HepG2 (cell line): Measurements from ENCODE around the gene OTOP2. TPM values are rescaled to one million over a fixed set of nuclear protein-coding genes. Genes with fewer than 3 reads are reported as not detected.

Experiments used
- AKAP8 ChIP-seq: sonication (generic); formaldehyde crosslinking; IDR thresholded peaks from 2 replicates; pipeline ENCODE4 v1.5.1; 2020; ENCODE audit warnings: mild to moderate bottlenecking, missing genetic modification reagents
- ATF3 ChIP-seq: sonication (generic); formaldehyde crosslinking; IDR thresholded peaks from 2 replicates; pipeline ENCODE4 v1.4.0; 2020; ENCODE audit warnings: missing genetic modification reagents
- CBFB ChIP-seq: sonication (generic); formaldehyde crosslinking; IDR thresholded peaks from 2 replicates; pipeline ENCODE4 v1.4.0; 2020; ENCODE audit warnings: missing genetic modification reagents
- FOXC1 ChIP-seq: sonication (generic); formaldehyde crosslinking; IDR thresholded peaks from 2 replicates; pipeline ENCODE4 v1.8.0; 2022; ENCODE audit warnings: mild to moderate bottlenecking, missing genetic modification reagents, borderline replicate concordance
- HMGA1 ChIP-seq: sonication (generic); formaldehyde crosslinking; conservative IDR thresholded peaks from 2 replicates; pipeline ENCODE4 v1.4.0; 2020; ENCODE audit warnings: missing genetic modification reagents
- HOXA9 ChIP-seq: sonication (generic); formaldehyde crosslinking; IDR thresholded peaks from 2 replicates; pipeline ENCODE4 v1.8.1; 2022; ENCODE audit warnings: missing genetic modification reagents, mild to moderate bottlenecking, moderate library complexity, borderline replicate concordance
- NFE2L1 ChIP-seq: sonication (generic); formaldehyde crosslinking; IDR thresholded peaks from 2 replicates; pipeline ENCODE4 v1.4.0; 2020; ENCODE audit warnings: missing genetic modification reagents, mild to moderate bottlenecking, borderline replicate concordance
- NFKB2 ChIP-seq: sonication (generic); formaldehyde crosslinking; IDR thresholded peaks from 2 replicates; pipeline ENCODE4 v1.4.0; 2020; ENCODE audit warnings: missing genetic modification reagents, borderline replicate concordance
- POLR2G ChIP-seq: fragments of 200-400 bp; formaldehyde crosslinking; IDR thresholded peaks from 2 replicates; pipeline ENCODE4 v1.6.1; 2018; ENCODE audit warnings: mild to moderate bottlenecking, low read depth, low read length, moderate library complexity
- SIX1 ChIP-seq: sonication (generic); formaldehyde crosslinking; IDR thresholded peaks from 2 replicates; pipeline ENCODE4 v1.4.0; 2020; ENCODE audit warnings: missing genetic modification reagents, borderline replicate concordance
- SMAD3 ChIP-seq: sonication (generic); formaldehyde crosslinking; IDR thresholded peaks from 2 replicates; pipeline ENCODE4 v1.4.0; 2020; ENCODE audit warnings: missing genetic modification reagents
- SMARCC2 ChIP-seq: fragments of 450-650 bp; IDR thresholded peaks from 2 replicates; pipeline ENCODE4 v1.6.1; 2017; ENCODE audit warnings: antibody characterized with exemption, mild to moderate bottlenecking
- THAP7 ChIP-seq: sonication (generic); formaldehyde crosslinking; IDR thresholded peaks from 2 replicates; pipeline ENCODE4 v1.8.1; 2023; ENCODE audit warnings: mild to moderate bottlenecking, missing genetic modification reagents
- TOE1 ChIP-seq: sonication (generic); formaldehyde crosslinking; IDR thresholded peaks from 2 replicates; pipeline ENCODE4 v1.4.0; 2020; ENCODE audit warnings: mild to moderate bottlenecking, missing genetic modification reagents
- ZC3H13 ChIP-seq: sonication (generic); formaldehyde crosslinking; IDR thresholded peaks from 2 replicates; pipeline ENCODE4 v1.8.1; 2023; ENCODE audit warnings: mild to moderate bottlenecking, missing genetic modification reagents, moderate library complexity
- ZEB1 ChIP-seq: IDR thresholded peaks from 2 replicates; pipeline ENCODE4 v1.6.1; 2012; ENCODE audit warnings: mild to moderate bottlenecking, low read depth, inconsistent platforms; ENCODE audit not compliant: insufficient replicate concordance
- ZNF18 ChIP-seq: sonication (generic); formaldehyde crosslinking; IDR thresholded peaks from 2 replicates; pipeline ENCODE4 v1.8.0; 2022; ENCODE audit warnings: mild to moderate bottlenecking, missing genetic modification reagents; ENCODE audit not compliant: insufficient replicate concordance
- ZNF260 ChIP-seq: sonication (generic); formaldehyde crosslinking; IDR thresholded peaks from 2 replicates; pipeline ENCODE4 v1.4.0; 2020; ENCODE audit warnings: missing genetic modification reagents, low read depth, mild to moderate bottlenecking, borderline replicate concordance
- ZNF367 ChIP-seq: sonication (generic); formaldehyde crosslinking; IDR thresholded peaks from 2 replicates; pipeline ENCODE4 v1.4.0; 2020; ENCODE audit warnings: missing genetic modification reagents, borderline replicate concordance
- ZNF512B ChIP-seq: sonication (generic); formaldehyde crosslinking; IDR thresholded peaks from 2 replicates; pipeline ENCODE4 v1.5.1; 2020; ENCODE audit warnings: missing genetic modification reagents, mild to moderate bottlenecking, borderline replicate concordance
- ZNF543 ChIP-seq: sonication (generic); formaldehyde crosslinking; IDR thresholded peaks from 2 replicates; pipeline ENCODE4 v1.4.0; 2020; ENCODE audit warnings: mild to moderate bottlenecking, missing genetic modification reagents
- ZNF546 ChIP-seq: sonication (generic); formaldehyde crosslinking; conservative IDR thresholded peaks from 2 replicates; pipeline ENCODE4 v1.8.1; 2023; ENCODE audit warnings: mild to moderate bottlenecking, missing genetic modification reagents
- ZNF580 ChIP-seq: IDR thresholded peaks from 2 replicates; pipeline ENCODE4 v1.6.1; 2016; ENCODE audit warnings: low read depth, borderline replicate concordance
- ZNF619 ChIP-seq: sonication (generic); formaldehyde crosslinking; IDR thresholded peaks from 2 replicates; pipeline ENCODE4 v1.4.0; 2020; ENCODE audit warnings: mild to moderate bottlenecking, missing genetic modification reagents
- ZNF704 ChIP-seq: sonication (generic); formaldehyde crosslinking; IDR thresholded peaks from 2 replicates; pipeline ENCODE4 v1.8.1; 2023; ENCODE audit warnings: mild to moderate bottlenecking, inconsistent platforms, moderate library complexity, missing genetic modification reagents, borderline replicate concordance
- polyA plus RNA-seq, 8 experiments: library from polyadenylated mRNA; depleted of rRNA in 3 of 8; stranded (reverse) in 7 of 8; unstranded in 1 of 8; fragments of >200 nt; fragmentation: Illumina TruSeq in 4 of 8; extraction: Trizol in 4 of 8; gene quantifications; 2 replicates each; pipeline versions ENCODE4 v1.2.1 to v1.2.3, GENCODE V29; 2011 to 2016; ENCODE audit warnings: low read depth in 4 of 8, missing spikeins in 1 of 8, mixed read lengths in 1 of 8; ENCODE audit not compliant: insufficient read depth in 1 of 8
- total RNA-seq, 5 experiments: library from RNA; depleted of rRNA; stranded (reverse); fragments of >200 nt; fragmentation: Illumina TruSeq; extraction: Trizol; gene quantifications; 2 replicates each; pipeline ENCODE4 v1.2.3, GENCODE V29; 2016; ENCODE audit warnings: low read depth in 1 of 5

OTOP2 gene
- total and polyA plus RNA-seq, 2 of the 13 experiments (the other 11 are each of a cell fraction or from before 2014, with no cell fraction given) = not detected

GRCh38 chr17:74971842-74972106, 47.7 kb downstream of the OTOP2 start (continued):
- no peak for TF ChIP-seq POLR2G
- TF ChIP-seq HMGA1 (CRISPR knock-in tag) = no peak
- no peak for TF ChIP-seq ZNF260
- TF ChIP-seq ZNF580 (CRISPR knock-in tag) = no peak
- TF ChIP-seq NFE2L1 (CRISPR knock-in tag) = no peak
- TF ChIP-seq AKAP8 (CRISPR knock-in tag) = peak; percentile 82; the same call in 1 of the 2 replicates
- TF ChIP-seq FOXC1 = no peak
- no peak for TF ChIP-seq HOXA9 (CRISPR knock-in tag)
- 0 out of 2 replicates have a peak, but pooled peaks have one; percentile 41 for TF ChIP-seq ZNF543 (CRISPR knock-in tag)
- TF ChIP-seq SIX1 (CRISPR knock-in tag) = no peak
- TF ChIP-seq ZNF704 = no peak
- TF ChIP-seq ATF3 (CRISPR knock-in tag) = peak; percentile 46; the same call in 1 of the 2 replicates
- TF ChIP-seq ZNF546 (CRISPR knock-in tag) = no peak
- TF ChIP-seq THAP7 (CRISPR knock-in tag) = no peak
- no peak for TF ChIP-seq SMARCC2
- 0 out of 2 replicates have a peak, but pooled peaks have one; percentile 13 for TF ChIP-seq CBFB (CRISPR knock-in tag)
- TF ChIP-seq ZNF619 = no peak
- TF ChIP-seq ZNF18 (CRISPR knock-in tag) = no peak
- TF ChIP-seq SMAD3 = no peak
- TF ChIP-seq ZNF367 (CRISPR knock-in tag) = no peak
- TF ChIP-seq ZC3H13 (CRISPR knock-in tag) = no peak
- no peak for TF ChIP-seq TOE1 (CRISPR knock-in tag)
- no peak for TF ChIP-seq ZNF512B (CRISPR knock-in tag)
- TF ChIP-seq ZEB1 = no peak
- peak; percentile 25; the same call in 1 of the 2 replicates for TF ChIP-seq NFKB2 (CRISPR knock-in tag)
